COLO829 (cell line): ENCODE data around the gene CHD3.
A peak's percentile ranks its signal among the peaks of the same experiment; 100 is the strongest.

Experiments used
- DNase-seq: peaks from one replicate; pipeline ENCODE4 v3.0.0; 2012; ENCODE audit warnings: low spot score

The CHD3 gene

GRCh38 chr17:7894226-7894625, 5.6 kb downstream of the CHD3 start:
- DNase-seq, result no peak

DNA sequence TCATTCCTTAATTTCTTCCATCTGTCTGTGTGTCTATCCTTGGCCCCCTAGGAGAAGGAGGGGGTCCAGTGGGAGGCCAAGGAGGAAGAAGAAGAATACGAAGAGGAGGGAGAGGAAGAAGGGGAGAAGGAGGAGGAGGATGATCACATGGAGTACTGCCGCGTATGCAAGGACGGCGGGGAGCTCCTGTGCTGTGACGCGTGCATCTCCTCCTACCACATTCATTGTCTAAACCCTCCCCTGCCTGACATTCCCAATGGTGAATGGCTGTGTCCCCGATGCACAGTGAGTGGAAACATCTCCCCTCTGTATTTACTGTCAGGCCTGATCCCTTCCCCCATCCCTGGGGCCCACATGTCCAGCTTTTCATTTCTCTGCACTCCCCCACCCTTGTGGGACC, 6.3 kb downstream of the CHD3 start:
- no peak for DNase-seq

DNA sequence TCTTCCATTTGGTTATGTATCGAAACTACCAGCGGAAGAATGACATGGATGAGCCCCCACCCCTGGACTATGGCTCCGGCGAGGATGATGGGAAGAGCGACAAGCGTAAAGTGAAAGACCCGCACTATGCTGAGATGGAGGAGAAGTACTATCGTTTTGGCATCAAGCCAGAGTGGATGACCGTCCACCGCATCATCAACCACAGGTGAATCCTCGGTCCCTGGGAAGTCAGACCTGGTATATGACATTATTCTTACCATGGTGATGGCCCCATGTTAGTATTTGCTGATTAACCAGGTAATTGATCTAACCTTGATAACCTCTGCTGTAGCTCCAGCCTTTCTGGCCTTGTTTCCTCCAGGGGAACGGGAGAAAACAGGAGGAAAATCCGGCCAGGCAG, 8.5 kb downstream of the CHD3 start:
- no peak for DNase-seq

DNA sequence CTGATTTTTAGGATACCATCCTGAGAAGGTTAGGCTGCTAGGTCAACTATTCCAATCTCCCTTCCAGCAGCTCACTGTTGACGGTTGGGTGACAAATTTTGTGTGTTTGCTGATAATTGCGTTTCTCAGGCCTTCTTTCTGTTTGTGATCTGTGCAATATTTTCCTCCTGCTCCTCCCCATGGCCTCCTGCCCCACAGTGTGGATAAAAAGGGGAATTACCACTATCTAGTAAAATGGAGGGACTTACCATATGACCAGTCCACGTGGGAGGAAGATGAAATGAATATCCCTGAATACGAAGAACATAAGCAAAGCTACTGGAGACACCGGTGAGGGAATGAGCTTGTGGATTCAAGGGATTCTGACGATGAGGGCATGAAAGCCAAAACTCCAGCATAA, 9.2 kb downstream of the CHD3 start:
- peak; percentile 76 for DNase-seq

DNA sequence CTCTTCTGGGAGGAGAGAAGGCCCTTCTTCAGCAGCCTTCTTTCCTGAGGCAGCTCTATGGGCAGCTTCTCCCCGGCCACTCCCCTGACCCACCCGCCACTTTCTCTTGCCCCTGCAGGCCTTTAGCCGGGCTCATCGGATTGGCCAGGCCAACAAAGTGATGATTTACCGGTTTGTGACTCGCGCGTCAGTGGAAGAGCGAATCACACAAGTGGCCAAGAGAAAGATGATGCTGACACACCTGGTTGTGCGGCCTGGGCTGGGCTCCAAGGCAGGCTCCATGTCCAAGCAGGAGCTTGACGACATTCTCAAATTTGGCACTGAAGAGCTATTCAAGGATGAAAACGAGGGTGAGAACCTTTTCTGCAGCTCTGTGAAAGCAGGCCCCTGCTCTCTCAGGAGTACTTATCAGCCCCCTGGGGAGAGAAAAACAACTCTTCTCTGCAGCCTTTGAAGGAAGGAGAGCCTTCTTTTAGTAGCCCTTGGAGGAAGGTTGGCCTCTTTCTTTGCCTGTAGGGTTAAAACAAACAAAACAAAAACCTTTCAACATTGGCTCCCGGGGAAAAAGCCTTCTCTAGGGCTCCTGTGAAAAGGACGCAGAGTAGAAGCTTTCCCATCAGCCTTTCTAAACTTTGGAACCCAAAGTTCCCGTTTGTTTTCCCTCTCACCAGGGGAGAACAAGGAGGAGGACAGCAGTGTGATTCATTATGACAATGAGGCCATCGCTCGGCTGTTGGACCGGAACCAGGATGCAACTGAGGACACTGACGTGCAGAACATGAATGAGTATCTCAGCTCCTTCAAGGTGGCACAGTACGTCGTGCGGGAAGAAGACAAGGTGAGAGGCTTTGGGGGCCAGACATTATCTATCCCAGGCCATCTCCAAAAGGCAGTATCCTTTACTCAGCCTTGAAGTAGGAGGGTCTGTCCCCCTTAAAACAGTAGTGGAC, 14.8 kb downstream of the CHD3 start:
- DNase-seq, result no peak

DNA sequence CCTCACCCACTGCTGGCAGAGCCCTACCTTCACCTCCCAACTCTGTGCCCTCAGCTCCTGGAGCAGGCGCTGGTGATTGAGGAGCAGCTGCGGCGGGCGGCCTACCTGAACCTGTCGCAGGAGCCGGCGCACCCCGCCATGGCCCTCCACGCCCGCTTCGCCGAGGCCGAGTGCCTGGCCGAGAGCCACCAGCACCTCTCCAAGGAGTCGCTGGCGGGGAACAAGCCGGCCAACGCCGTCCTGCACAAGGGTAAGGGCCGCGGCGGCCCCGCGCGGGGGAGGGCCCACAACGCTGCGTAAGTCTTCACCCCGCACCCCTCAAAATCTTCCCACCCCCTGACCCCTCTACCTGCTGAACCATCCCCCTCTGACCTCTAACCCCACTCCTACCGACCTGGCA, 20.5 kb downstream of the CHD3 start:
- no peak for DNase-seq

GRCh38 chr17:7910281-7910680, 21.7 kb downstream of the CHD3 start:
- no peak for DNase-seq

DNA sequence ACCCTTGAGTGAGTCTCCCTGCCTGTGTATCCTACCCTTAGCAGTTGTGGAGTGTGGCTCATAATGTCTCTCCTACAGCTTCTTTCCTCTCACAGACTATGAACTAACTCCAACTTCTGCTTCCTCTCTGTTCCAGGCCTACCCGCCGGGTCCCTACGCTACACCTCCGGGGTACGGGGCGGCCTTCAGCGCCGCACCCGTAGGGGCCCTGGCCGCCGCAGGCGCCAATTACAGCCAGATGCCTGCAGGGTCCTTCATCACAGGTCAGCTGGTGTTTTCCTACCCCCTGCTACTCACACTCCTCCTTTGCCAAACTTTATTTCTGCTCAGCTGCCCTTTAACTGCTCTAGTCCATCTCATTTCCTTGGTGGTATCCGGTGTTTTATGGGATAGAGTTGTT, 22.1 kb downstream of the CHD3 start:
- DNase-seq, result no peak

DNA sequence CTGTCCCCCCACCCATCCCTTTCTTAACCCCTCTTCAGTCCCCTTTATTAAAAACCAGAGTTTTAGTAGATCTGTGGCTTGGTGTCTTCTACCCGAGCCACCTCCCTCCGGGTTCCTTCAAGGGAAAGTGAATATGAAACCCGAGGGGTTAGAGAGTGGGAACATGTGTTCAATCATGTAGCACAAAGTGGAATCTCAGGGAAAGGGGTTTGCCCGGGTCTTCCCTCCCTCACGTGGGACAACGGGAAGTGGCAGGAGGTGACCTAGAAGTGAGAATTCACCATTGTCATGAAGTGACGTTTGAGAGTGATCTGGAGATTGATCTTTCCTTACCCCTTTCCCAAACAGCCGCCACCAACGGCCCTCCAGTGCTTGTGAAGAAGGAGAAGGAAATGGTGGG, 22.5 kb downstream of the CHD3 start:
- no peak for DNase-seq

DNA sequence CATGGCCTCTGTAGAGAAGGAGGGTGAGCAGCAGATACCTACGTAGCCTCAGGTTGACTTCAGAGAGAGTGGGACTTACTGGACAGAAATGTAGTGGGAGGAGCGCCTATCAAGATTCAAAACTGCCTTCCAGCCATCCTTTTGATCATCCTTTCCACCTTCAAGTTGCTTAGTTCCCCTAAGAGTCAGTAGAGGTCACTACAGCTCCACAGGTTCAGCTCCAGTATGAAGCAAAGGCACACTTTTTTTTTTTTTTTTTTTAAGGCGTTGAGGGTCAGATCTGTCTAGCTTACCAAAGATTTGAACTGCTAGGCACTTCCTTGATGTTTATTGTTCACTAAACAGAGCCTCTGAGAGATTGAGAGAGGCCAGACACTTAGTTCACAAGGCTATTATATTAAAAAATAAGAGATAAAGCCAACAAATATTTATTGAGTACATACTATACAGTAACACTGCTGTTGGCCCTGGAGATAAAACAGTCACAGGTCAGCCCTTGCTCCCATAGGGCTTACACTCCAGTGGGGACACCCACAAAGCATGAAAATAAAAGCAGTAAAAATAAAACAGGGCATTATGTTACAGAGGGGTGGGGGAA, 24.4 kb downstream of the CHD3 start:
- peak; percentile 70 for DNase-seq

DNA sequence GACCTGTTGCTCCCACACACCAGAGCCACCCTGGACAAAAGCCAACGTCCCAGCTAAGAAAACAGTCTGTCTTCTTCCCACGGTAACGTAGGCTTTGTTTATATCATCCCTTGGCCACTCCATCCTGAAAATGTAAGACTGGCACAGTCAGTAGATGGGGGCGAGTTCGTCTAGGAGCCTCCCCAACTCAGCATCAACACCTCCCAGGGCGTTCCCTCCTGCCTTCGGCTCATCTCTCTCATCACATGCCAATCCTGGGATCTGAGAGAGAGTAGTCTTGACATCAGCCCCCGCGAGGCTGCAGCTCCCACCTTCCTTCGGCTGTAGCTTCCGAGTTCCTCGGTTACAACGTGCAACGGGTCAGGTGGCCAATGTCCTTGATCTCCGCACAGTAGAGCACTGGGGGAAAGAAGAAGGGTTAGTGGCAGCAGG, 26.6 kb downstream of the CHD3 start:
- no peak for DNase-seq

GRCh38 chr17:7915611-7916384, 27.2 kb downstream of the CHD3 start, which contains the start of gene RNF227:
TSS of gene RNF227 (minus strand) at chr17:7916289. CDS start at chr17:7916195, 94 bp downstream.
- peak; percentile 52 for DNase-seq

GRCh38 chr17:7916385-7916682, 27.7 kb downstream of the CHD3 start:
- DNase-seq, result no peak

DNA sequence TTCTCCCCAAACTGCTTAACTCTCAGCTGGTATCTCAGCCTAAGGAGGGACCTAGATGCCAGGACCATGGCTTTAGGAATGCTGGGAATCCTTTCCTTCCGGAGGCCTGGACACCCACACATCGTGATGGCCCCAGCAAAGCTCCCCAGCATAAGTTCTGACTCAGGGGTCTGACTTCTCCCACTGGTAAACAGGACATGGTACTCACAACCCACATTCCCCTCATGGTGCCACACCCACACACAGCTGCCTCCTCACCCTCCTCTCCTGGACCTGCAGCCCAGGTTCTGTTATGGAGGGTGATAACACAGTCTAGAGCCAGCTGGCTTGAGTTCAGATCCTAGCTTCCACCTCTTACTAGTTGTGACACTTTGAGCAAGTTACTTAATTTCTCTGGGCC, 28.2 kb downstream of the CHD3 start:
- DNase-seq, result no peak

DNA sequence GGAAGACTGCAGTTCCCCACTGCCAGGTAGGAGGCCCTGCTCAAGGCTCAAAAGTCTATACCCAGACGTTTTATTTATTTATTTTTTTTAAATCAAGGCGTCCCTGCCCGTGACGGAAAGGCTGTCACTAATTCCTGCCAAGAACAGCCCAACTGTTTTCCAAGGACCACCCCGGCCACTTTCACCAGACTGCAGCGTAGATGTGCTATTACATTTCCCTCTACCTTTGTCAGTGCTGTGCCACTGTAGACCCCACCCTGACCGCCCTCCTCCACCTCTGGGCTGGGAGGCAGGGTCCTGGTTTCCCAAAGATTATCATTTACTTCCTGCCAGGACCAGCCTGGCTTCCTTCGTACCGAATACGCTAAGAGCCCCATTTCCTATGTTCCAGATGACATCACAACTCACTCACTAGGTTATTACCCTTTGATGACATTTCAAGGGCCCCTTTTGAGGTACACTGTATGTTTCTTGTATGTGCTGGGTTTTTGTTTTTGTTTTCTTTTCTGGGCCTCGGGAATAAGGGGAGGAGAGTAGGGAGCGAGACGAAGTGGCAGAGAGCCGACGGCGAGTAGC, 33.8 kb downstream of the CHD3 start:
- no peak for DNase-seq

- DNase-seq, result peak; percentile 73
These were observed 34.4 kb downstream of the CHD3 start for GRCh38 chr17:7922845-7923628.

GRCh38 chr17:7927596-7927995, 39.0 kb downstream of the CHD3 start:
- no peak for DNase-seq

DNA sequence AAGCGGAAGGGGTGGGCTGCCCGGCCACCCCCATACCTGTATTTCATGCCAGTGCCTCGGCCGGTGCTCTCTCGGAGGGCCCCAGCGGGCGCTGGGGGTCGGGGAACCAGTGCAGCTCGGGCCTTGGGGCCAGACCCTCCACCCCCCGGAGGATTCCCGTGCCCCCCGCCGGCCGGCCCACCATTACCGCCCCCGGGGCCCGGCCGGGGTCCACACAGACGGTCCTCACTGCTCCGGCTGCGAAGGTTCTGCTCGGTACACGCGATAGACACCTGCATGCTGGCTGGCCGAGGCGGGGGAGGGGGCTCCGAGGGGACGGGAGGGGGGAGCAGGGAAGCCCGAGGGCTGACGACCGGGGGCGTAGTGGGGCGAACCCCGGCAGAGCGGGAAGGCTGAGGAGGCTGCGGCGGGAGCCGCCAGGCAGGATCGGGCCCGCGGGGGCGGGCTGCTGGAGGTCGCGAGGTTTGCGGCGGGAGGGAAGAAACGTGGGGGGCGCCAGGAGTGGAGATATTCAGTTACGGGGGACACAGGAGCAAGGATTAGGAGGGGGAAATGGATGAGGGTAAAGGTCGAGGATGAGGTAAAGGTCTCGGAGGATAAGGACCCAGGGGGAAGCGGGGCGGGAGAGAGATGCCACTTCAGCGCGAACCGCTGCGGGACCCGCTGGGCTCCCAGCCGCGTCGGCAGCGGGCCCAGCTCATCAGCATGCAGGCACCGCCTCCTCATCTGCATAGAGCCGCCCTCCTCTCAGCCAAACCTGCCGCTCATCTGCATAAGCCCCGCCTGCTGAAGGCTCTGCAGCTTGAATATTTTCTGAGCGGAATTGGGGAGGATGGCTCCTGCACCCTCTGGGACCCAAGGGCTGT, 40.8 kb downstream of the CHD3 start, which contains the start of gene KCNAB3:
Gene KCNAB3, minus strand, starts transcription at position 699 of the 866 bp plus-strand sequence. Its CDS starts 421 bp downstream, at position 278.
- DNase-seq, result peak; percentile 93

DNA sequence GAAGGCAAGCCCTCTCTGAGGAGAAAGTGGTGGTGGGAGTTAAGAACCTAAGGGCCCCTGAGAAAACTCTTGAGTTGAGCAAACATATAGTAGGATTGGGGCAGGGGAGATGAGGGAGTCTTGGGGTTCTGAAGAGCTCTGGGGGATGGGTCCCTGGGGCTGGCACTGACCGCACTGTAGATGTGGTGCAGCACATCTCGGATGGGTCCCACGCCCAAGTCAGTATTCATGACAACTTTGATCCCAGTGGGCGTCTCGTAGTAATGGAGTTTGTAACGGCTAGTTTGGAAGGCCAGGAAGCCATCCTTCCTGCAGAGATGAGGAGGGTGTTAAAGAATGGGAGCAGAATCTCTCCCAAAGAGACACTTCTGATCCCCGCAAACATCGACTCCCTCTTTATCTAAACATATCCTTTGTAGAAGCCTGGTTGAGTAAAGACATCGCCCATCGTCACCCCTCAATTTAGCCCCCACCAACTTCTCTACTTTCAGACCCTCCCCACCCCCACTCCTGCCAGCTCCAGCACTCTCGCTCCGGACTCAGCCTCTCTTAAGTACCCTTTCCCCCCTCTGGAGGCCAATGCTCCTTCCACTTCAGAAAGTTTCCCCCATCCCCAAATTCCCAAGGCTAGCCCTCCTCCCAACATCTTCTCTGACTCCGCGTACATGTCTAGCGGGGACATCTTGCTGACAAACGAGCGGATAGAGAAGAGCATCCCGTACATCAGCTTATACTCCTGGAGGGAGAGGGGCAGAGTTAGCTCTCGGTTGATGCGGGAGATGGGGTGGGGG, 42.4 kb downstream of the CHD3 start:
- no peak for DNase-seq
